Inferior parietal cortex (tissue), 1 donor: ENCODE results near the gene TMEM164.

Source experiments
- DNase-seq: peaks from one replicate; pipeline ENCODE4 v3.0.0-alpha.2; 2016; ENCODE audit errors: extremely low spot score

TMEM164 gene

DNA sequence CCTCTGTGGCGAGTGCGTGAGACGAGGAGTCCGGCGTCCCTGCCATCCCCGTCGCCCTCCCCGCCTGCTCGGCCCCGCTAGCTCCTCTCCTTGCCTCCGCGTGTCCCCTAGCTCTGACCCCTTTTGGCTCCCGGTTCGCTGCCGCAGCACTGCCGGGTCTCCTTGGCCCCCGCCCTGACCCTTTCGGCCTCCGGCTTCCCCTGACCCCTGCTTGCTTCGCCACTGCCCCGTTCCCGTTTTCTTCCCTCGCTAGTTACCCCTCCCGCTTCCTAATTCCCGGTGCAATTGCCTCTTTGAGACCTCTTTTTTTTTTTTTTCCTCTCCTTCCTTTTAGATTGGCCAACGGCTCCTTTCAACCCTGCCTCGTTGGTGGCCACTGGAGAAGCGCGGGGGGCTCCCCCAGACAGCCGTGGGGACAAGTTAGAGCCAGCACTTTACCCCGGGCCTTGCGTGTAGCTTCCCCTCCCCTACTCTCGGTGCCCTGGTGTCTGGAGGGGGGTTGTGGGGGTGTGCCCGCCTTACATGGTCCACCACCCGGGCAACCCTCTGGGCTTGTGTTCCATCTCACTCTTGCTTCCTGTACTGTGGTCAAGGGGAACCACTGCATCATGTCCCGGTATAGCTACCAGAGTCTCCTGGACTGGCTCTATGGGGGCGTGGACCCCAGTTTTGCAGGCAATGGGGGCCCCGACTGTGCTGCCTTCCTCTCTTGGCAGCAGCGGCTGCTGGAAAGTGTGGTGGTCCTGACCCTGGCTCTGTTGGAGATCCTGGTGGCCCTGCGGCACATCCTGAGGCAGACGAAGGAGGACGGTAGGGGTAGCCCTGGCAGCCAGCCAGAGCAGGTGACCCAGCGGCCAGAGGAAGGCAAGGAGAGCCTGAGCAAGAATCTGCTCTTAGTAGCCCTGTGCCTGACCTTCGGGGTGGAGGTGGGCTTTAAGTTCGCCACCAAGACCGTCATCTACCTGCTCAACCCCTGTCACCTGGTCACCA lies 548 bp downstream of the TMEM164 start:
- DNase-seq = no peak

DNA sequence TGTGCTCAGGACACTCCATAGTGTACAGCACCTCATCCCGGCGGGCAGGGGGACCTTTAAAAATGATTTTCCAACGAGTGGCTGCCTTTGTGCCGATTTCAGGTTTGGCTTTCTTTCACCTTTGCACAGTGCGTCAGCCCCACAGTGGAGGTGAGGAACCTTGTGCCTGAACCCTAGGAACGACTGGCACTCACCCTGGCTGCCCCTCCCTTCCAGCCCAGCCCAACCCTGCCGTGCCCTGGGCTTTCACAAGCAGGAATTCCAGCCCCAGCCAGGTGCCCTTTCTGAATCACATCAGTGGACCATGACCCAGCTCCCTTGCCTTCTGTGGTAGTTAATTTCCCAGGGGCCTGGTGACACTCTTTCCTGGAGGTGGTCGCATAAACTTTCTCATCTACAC lies 1.3 kb downstream of the TMEM164 start:
- DNase-seq = no peak

DNA sequence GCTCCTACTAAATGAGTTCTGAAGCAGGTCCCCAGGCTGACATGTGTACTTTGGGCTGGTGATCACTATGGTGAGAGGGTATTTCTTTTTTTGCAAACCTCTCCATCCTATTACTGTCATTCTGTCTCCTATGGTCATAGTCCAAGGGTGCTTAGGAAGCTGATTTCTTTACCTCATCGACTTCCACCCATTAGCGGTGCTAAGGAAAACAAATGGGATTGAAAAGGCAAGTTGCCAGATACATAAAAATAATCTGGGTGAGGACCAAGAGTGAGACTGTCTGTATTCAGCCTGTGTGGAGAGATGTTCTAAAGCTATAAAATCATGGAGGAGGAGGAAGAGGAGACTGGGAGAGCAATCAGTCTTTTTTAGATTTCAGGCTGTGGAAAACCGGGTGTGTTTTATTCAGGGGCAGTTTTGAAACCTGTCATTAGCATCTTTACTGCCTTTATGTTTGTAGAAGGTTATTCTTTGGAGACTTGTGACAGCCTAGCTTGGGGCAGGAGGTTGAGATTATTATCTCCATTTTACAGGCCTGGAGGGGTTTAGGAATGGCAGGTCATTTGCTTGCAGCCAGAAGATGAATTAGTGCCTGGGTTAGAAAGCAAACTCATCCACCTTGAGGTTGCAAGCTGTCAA lies 1.9 kb downstream of the TMEM164 start:
- DNase-seq = no peak

- no peak for DNase-seq
Observed at GRCh38 chrX:110006161-110006560, 3.2 kb downstream of the TMEM164 start.

- DNase-seq = no peak
Observed at GRCh38 chrX:110006821-110007375, 4.0 kb downstream of the TMEM164 start.

- DNase-seq = no peak
Observed at GRCh38 chrX:110008011-110008635, 5.2 kb downstream of the TMEM164 start.

- DNase-seq = no peak
Observed at GRCh38 chrX:110012818-110013485, 10.0 kb downstream of the TMEM164 start.

GRCh38 chrX:110013968-110014367 lies 11.1 kb downstream of the TMEM164 start:
- DNase-seq = no peak

- no peak for DNase-seq
Observed at GRCh38 chrX:110015032-110015431, 12.1 kb downstream of the TMEM164 start.

GRCh38 chrX:110015915-110016314 lies 13.0 kb downstream of the TMEM164 start:
- DNase-seq = no peak

- no peak for DNase-seq
Observed at GRCh38 chrX:110020536-110020935, 17.6 kb downstream of the TMEM164 start.

GRCh38 chrX:110021258-110022022 lies 18.5 kb downstream of the TMEM164 start:
- DNase-seq = no peak

DNA sequence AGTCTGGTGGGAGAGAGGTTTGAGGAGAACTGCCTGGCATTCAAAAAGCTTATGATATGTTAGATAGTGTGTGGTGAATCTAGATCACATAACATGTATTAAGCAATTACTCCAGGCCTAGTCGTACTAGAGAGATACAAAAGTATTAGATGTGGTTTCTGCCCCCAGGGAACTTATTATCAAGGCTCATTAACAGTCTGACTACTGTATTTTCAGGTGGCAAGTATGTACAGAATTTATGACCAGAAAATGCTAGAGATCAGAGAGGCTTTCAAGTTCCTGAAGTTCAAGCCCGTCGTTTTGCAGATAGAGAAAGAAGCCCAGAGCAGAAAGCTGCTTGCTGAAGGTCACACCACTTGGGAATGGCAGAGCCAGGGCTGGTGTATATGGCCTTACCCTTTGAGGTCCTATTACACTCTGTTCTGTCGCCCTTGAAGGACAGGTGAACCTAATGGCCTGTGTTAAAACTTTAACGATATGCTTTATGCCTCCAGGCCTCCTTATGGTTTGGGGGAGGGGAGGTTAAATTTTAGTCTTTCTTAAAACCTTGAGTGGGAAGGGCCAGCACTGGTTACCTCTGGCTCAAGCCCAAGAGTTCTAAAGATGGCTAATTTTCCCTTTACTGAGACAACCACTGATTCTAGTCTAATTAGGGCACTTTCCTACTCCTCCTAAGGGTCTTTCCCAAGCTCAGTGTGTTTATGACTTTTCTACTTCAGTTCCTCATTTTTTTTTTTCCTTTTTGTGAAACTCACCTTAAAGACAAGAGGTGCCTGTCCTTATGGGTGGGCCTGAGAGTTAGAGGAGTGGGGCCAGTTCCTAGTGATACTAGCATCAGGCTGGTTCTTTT lies 19.9 kb downstream of the TMEM164 start:
- DNase-seq = no peak

DNA sequence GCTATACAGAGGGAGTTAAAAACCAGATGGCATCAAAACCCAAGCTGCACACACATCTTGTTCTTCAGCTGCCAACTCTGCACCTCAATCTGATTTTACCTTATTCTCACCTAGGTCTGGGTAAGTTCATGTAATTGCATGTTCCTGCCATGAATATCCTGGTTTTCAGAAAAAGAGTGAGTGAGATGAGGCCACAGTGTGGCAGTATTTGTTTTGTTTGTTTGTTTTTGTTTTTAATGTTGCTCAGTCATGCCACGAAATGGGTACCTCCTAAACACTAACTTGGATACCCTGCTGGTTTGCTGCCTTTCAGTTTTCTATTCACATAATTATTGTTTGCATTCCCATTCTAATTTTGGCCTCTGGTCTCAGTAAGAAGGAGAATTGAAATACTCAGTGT lies 22.5 kb downstream of the TMEM164 start:
- DNase-seq = no peak

- no peak for DNase-seq
Observed at GRCh38 chrX:110026099-110026844, 23.4 kb downstream of the TMEM164 start.

GRCh38 chrX:110032534-110033147 lies 29.7 kb downstream of the TMEM164 start:
- DNase-seq = no peak

GRCh38 chrX:110034036-110034435 lies 31.1 kb downstream of the TMEM164 start:
- DNase-seq = no peak

DNA sequence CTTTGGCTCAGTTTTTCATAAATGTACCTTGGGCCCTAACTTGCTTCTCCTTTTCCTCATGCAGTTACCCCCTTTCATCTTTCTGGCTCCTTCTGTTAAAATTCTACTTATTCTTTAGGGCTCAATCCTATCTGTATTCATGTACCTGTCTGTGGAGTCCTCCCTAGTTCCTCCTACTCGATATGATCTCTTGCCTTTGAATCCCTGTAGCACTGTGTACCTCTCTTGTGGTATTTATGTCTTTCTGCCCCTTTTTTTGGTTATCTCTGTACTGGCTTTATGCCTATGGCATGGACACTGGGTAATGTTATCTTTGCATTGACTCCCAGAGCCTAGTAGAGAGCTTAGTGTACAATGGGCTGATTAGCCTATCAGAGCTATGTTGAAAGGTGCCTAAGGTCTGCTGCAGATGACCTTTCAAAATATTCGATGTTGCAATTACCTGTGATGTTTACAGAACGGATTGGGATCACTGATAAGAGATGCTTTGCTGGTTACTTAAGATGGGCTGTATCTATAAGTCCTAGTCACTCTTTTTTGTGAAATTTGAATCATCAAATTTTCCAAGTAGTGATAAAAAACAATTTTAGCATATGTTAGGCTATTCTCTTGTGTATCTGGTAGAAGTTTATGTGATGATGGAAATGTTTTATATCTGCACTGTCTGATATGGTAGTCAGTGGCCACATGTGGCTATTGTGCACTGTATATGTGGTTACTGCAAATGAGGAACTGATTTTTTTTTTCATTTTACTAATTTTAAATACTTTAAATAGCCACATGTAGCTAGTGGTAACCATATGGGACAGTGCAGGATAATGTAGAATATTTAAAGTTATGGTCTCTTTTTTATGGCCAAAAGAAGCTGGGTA lies 33.5 kb downstream of the TMEM164 start:
- no peak for DNase-seq
